ENCODE data around the gene TTC29. TPM values are rescaled to one million over a fixed set of nuclear protein-coding genes. Genes with fewer than 3 reads are reported as not detected.
"Not testable (repeated sequence)": the region's sequence is repeated elsewhere in the genome, so short reads cannot be mapped to it uniquely, and the experiment has no call there.

Gene TTC29
- polyA plus RNA-seq, 6 donors from 2014 or later = not detected

DNA sequence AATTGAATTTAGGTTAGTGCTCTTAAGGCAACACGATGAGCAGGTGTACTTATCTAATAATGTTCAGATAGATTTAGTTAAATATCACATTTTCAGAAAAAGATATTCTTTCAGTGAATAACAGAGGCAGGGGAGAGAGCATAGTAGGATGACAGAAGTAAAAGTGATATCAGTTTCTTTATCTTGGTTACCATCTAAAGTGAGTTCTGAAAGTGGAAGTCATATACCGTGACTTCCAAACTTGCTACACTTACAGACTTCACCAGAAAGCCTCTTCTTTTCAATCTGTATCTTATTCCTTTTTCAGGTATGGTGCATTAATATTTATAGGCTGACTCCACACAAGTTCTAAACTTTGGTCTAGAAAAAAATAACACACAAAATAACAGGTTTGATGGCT is 182.1 kb downstream of the TTC29 start:
- Mint-ChIP-seq H3K27ac (peak overlapping the region in 1 of 6 donors; percentile 57), H3K4me1 (no peaks in the 10 kb centered on the region), H3K27me3 (no peaks in the 10 kb centered on the region), H3K36me3 (no peaks in the 10 kb centered on the region), H3K4me3 (no peak overlapping the region), H3K9me3 (peaks cover 4 to 9% (median 6%) of the 10 kb centered on the region in 7 donors)
- DNase-seq (no peak), ATAC-seq (ENCODE audit: low read depth in 2 of 2) (no peak)

DNA sequence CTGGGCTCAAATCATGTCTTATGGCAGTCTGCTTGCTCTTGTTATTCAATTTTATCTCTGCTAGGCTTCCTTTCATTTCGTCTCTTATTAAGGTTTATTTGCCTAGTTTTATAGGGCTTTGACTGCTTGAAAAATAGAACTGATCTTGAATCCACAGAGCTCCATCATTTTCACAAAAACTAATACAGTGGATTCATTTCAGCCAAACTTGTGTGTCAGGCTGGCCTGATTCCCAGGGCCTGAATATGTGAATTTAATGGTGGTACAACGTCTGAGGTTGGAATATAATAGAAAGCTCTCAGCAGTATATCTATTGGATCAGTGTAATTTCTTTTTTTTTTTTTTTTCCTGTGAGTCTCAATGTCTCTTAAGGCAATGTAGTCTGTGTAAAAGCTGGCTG is 183.6 kb downstream of the TTC29 start:
- Mint-ChIP-seq H3K4me3 (no peak overlapping the region), H3K27me3 (no peaks in the 10 kb centered on the region), H3K27ac (no peak overlapping the region), H3K4me1 (no peaks in the 10 kb centered on the region), H3K36me3 (no peaks in the 10 kb centered on the region), H3K9me3 (peaks cover 4 to 18% (median 14%) of the 10 kb centered on the region in 7 donors)
- ATAC-seq (ENCODE audit: low read depth in 2 of 2) (no peak), DNase-seq (no peak)

DNA sequence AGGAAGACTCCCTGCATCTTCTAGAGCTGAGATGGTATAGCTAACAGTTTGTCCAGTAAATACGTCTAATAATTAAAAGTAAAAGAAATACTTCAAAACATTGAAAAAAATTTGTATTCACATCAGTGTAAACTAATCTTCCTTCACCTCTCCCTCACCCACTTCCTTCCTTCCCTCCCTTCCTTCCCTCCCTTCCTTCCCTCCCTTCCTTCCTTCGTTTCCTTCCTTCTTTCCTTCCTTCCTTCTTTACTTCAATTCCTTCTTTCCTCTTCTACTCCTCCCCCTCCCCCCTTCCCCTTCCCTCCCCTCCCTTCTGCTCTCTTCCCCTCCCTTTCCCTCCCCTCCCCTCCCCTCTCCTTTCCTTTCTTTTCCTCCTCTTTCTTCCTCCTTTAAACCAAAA is 203.2 kb downstream of the TTC29 start:
- DNase-seq (no peak), ATAC-seq (ENCODE audit: low read depth in 2 of 2) (no peak)
- peaks cover 0 to 7% (median 0%) of the 10 kb centered on the region in 3 donors for H3K27me3 Mint-ChIP-seq
- H3K9me3 Mint-ChIP-seq = peaks cover 0 to 5% (median 4%) of the 10 kb centered on the region in 7 donors
- H3K27ac Mint-ChIP-seq = no peak overlapping the region
- no peaks in the 10 kb centered on the region for H3K36me3 Mint-ChIP-seq
- no peaks in the 10 kb centered on the region for H3K4me1 Mint-ChIP-seq
- H3K4me3 Mint-ChIP-seq = no peak overlapping the region

DNA sequence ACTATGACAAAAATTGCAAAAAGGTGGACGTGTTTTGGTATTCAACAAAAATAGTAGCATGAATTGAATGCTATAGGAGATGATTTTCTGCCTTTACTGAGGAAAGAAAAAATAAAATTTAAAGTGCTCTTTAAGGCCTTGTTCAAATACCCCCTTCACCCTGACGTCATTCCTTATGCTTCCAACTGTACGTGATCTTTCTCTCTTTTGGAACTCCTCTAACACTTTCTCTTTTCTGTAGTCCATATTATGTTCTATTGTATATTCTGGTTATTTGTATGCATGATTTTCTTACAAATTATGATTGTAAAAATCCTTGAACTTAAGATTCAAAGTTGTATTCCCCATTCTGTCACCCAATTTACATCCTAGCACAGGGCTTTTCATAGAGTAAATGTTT is 206.5 kb downstream of the TTC29 start:
- Mint-ChIP-seq H3K27ac (no peak overlapping the region), H3K9me3 (peaks cover 0 to 8% (median 3%) of the 10 kb centered on the region in 7 donors), H3K27me3 (peaks cover 0 to 13% (median 0%) of the 10 kb centered on the region in 3 donors), H3K4me1 (no peaks in the 10 kb centered on the region), H3K4me3 (no peak overlapping the region), H3K36me3 (no peaks in the 10 kb centered on the region)
- ATAC-seq (ENCODE audit: low read depth in 2 of 2) (no peak), DNase-seq (no peak)

DNA sequence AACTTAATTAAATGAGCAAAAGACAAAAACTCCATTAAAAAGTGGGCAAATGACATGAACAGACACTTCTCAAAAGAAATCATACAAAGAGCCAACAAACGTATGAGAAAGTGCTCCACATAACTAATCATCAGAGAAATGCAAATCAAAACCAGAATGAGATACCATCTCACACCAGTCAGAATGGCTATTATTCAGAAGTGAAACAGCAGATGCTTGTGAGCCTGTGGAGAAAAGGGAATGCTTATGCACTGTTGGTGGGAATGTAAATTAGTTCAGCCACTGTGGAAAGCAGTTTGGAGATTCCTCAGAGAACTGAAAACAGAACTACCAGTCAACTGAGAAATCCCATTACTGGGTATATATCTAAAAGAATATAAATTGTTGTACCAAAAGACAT is 222.1 kb downstream of the TTC29 start:
- not testable (repeated sequence) for H3K4me3 Mint-ChIP-seq; H3K36me3 Mint-ChIP-seq; DNase-seq; H3K9me3 Mint-ChIP-seq; H3K27ac Mint-ChIP-seq; H3K4me1 Mint-ChIP-seq; ATAC-seq (ENCODE audit: low read depth in 2 of 2); H3K27me3 Mint-ChIP-seq

DNA sequence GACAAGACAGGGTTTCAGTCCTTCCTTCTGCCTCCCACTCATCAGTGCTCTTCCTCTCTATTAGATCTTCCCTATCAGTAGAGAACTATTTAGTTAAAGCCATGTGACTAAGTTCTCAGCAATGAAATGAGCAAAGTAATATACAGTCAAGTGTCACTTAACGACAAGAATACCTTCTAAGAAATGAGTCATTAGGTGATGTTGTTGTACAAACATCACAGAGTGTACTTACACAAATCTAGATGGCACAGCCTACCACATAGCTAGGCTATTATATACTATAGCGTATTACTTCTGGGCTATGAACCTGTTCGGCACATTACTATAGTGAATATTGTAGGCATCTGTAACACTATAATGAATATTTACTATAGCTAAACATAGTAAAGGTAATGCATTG is 235.7 kb downstream of the TTC29 start:
- Mint-ChIP-seq H3K27ac (no peak overlapping the region), H3K4me3 (no peak overlapping the region), H3K36me3 (no peaks in the 10 kb centered on the region), H3K4me1 (no peaks in the 10 kb centered on the region), H3K9me3 (peaks cover 0 to 6% (median 0%) of the 10 kb centered on the region in 7 donors), H3K27me3 (peaks cover 0 to 11% (median 8%) of the 10 kb centered on the region in 3 donors)
- DNase-seq (no peak), ATAC-seq (ENCODE audit: low read depth in 2 of 2) (no peak)

DNA sequence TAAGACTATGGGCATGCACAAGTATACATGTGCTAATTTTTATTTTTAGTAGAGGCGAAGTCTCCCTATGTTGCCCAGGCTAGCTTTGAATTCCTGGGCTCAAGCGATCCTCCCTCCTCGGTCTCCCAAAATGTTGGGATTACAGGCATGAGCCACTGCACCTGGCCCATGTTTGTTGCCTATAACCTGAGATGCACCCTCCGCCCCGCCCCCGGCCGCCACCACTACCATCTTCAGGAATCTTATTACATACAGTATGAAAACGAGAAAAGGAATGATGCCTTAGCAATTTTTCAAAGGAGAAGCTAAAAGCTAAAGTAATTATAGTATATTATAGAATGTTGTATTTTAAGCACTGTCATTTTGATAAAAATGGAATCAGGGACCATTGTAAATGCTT is 245.8 kb downstream of the TTC29 start:
- no peak overlapping the region for H3K27ac Mint-ChIP-seq
- H3K4me1 Mint-ChIP-seq = no peaks in the 10 kb centered on the region
- H3K9me3 Mint-ChIP-seq = peaks cover 0 to 13% (median 0%) of the 10 kb centered on the region in 7 donors
- H3K4me3 Mint-ChIP-seq = no peak overlapping the region
- ATAC-seq (ENCODE audit: low read depth in 2 of 2) (no peak), DNase-seq (no peak)
- no peaks in the 10 kb centered on the region for H3K36me3 Mint-ChIP-seq
- peaks cover 0 to 5% (median 0%) of the 10 kb centered on the region in 3 donors for H3K27me3 Mint-ChIP-seq

DNA sequence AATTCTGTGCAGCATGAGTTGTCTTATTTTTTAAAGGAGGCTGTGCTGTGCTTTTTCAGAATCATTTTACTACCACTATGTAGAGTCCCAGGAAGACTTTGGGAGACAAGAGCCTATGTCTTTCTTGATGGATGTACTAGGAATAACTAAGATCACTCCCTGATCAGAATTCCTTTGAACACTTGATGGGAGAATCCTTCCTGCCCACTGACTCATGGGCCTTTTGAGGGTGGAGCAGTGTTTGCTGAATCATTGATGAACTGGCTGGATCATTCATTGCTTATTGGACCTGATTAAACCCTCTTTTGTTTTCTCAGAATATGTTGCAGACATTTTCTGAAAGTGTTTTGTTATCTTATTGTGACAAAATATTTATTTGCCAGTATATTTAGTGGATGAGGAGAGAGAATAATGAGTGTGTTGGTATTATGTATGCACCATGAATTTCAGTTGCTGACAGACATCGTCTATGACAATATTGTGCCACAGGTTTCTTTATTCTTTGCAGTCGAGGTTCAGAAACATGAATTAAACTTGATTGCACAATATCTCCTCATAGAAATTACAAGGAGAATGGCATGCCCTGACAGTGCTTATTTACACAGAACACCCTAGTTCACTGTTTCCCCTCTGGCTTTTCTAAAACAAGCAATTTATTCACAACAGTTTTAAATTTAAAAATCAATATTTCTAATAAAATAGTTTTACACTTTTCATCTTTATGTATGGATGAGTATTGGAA is 270.7 kb downstream of the TTC29 start:
- no peak for ATAC-seq (ENCODE audit: low read depth in 2 of 2)
- Mint-ChIP-seq H3K4me1 (no peaks in the 10 kb centered on the region), H3K9me3 (peaks cover 0 to 19% (median 10%) of the 10 kb centered on the region in 7 donors), H3K36me3 (no peaks in the 10 kb centered on the region), H3K27me3 (peaks cover 0 to 6% (median 5%) of the 10 kb centered on the region in 3 donors), H3K4me3 (no peak overlapping the region), H3K27ac (no peak overlapping the region)
- DNase-seq = no peak

DNA sequence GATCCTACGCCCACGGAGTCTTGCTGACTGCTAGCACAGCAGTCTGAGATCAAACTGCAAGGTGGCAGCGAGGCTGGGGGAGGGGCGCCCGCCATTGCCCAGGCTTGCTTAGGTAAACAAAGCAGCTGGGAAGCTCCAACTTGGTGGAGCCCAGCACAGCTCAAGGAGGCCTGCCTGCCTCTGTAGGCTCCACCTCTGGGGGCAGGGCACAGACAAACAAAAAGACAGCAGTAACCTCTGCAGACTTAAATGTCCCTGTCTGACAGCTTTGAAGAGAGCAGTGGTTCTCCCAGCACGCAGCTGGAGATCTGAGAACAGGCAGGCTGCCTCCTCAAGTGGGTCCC is 281.7 kb downstream of the TTC29 start:
- ATAC-seq (ENCODE audit: low read depth in 2 of 2); H3K27ac Mint-ChIP-seq; H3K27me3 Mint-ChIP-seq; DNase-seq; H3K9me3 Mint-ChIP-seq; H3K4me3 Mint-ChIP-seq; H3K36me3 Mint-ChIP-seq; H3K4me1 Mint-ChIP-seq: not testable (repeated sequence)

DNA sequence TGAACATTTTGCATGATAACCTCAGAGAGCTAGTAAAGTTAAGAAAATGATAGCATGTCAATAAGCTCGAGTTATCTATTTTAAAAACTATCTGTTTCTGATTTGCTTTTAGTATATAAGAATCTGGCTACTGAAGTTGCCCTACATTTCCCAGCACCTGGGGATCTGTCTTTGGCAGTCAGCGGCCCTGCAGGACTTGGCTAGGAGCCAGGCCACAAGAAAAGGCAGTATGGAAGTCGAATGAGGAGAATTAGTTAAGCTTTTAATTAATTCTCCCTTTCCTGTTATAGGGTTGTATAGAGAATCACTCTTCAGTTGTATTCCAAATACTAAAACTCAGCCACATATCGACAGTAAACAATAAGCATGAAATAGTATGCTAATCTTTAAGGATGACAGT is 284.3 kb downstream of the TTC29 start:
- DNase-seq (no peak), ATAC-seq (ENCODE audit: low read depth in 2 of 2) (no peak)
- H3K27me3 Mint-ChIP-seq = peaks cover 18 to 24% (median 21%) of the 10 kb centered on the region in 3 donors
- H3K36me3 Mint-ChIP-seq = peaks cover 0 to 4% of the 10 kb centered on the region in 2 donors
- no peaks in the 10 kb centered on the region for H3K4me1 Mint-ChIP-seq
- H3K4me3 Mint-ChIP-seq = no peak overlapping the region
- H3K27ac Mint-ChIP-seq = no peak overlapping the region
- H3K9me3 Mint-ChIP-seq = peaks cover 3 to 7% (median 4%) of the 10 kb centered on the region in 7 donors
